ENCODE data around the gene ERLIN1.

DNA sequence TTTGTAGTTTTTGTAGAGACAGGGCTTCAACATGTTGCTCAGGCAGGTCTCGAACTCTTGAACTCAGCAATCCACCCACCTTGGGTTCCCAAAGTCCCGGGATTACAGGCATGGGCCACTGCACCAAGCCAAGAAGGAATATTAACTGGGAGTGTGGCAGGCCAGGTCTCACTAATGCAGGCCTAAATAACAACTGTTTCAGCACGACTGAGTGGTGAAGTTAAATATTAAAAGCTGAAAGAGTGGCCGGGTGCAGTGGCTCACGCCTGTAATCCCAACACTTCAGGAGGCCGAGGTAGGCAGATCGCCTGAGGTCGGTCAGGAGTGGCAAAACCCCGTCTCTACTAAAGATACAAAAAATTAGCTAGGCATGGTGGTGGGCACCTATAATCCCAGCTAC is 22.4 kb upstream of the ERLIN1 start:
- no peak for TF ChIP-seq CTCF (IDR thresholded peaks at IDR 0.05; ENCODE audit: low read length)
- TF ChIP-seq EZH2 (optimal IDR thresholded peaks at IDR 0.05; ENCODE audit: low read depth, low read length), result no peak
- TF ChIP-seq EZH2phosphoT487 (IDR thresholded peaks at IDR 0.05; ENCODE audit: low read length), result no peak

All from MM.1S (cell line).